Transverse colon (tissue), 4 donors: ENCODE results near the gene GPBP1L1. TPM values are rescaled to one million over a fixed set of nuclear protein-coding genes. Genes with fewer than 3 reads are reported as not detected.
A peak's percentile ranks its signal among the peaks of the same experiment; 100 is the strongest.

ENCODE experiments used
- DNase-seq: peaks from one replicate; pipeline ENCODE4 v3.0.0-alpha.2; 2019
- H3K27ac ChIP-seq, 4 donors: fragments of 200-600 bp; sonication (generic); 2 replicates each; pipeline ENCODE4 v1.5.1; 2016 to 2018; ENCODE audit warnings: inconsistent platforms in 4 of 4
- H3K27me3 ChIP-seq: fragments of 200-600 bp; sonication (generic); 2 replicates; pipeline ENCODE4 v1.5.1; 2017; ENCODE audit warnings: inconsistent platforms
- H3K36me3 ChIP-seq, 4 donors: fragments of 200-600 bp; sonication (generic); 2 replicates each; pipeline ENCODE4 v1.5.1; 2017 to 2019; ENCODE audit warnings: inconsistent platforms in 4 of 4
- H3K4me1 ChIP-seq, 4 donors: fragments of 200-600 bp; sonication (generic); 2 replicates each; pipeline ENCODE4 v1.5.1; 2017 to 2020; ENCODE audit warnings: inconsistent platforms in 4 of 4
- H3K4me3 ChIP-seq, 4 donors: fragments of 200-600 bp; sonication (generic); 1 replicate in 1 of 4; 2 replicates in 3 of 4; pipeline versions ENCODE4 v1.5.1 to v1.6.1; 2017 to 2019; ENCODE audit warnings: inconsistent platforms in 4 of 4
- H3K9me3 ChIP-seq, 2 donors: fragments of 200-600 bp; sonication (generic); 2 replicates each; pipeline ENCODE4 v1.5.1; 2017 to 2019; ENCODE audit warnings: inconsistent platforms in 2 of 2
- CTCF ChIP-seq, 5 experiments: fragments of 200-600 bp in 3 of 5; fragments of 450-650 bp in 2 of 5; sonication (generic) in 3 of 5; IDR thresholded peaks; 1 replicate in 2 of 5; 2 replicates in 3 of 5; pipeline ENCODE4 v1.5.1; 2016 to 2017; ENCODE audit warnings: antibody characterized with exemption in 5 of 5, inconsistent platforms in 3 of 5, mild to moderate bottlenecking in 2 of 5, moderate library complexity in 1 of 5
- EP300 ChIP-seq: sonication (generic); formaldehyde crosslinking; IDR thresholded peaks from one replicate; pipeline ENCODE4 v1.6.1; 2017; ENCODE audit warnings: antibody characterized with exemption, low read depth
- POLR2A ChIP-seq: fragments of 450-650 bp; IDR thresholded peaks from one replicate; pipeline ENCODE4 v1.6.1; 2016; ENCODE audit warnings: antibody characterized with exemption, mild to moderate bottlenecking, moderate library complexity
- POLR2AphosphoS5 ChIP-seq, 3 donors: sonication (generic); formaldehyde crosslinking; IDR thresholded peaks; one replicate each; pipeline ENCODE4 v1.6.1; 2016; ENCODE audit warnings: antibody characterized with exemption in 3 of 3
- whole genome bisulfite sequencing, 2 donors: methylation state at CpG; one replicate each; pipeline ENCODE4 v1.1.5; 2018; ENCODE audit warnings: low coverage in 1 of 2; 5-methylcytosine and 5-hydroxymethylcytosine counted together
- in situ Hi-C, 4 donors: fragments of 200-750 bp; cut with MboI; loops; one replicate each; pipeline versions ENCODE4 v1.15.0 to v1.15.1; 2017; ENCODE audit warnings: low sequenced_read_pairs in 3 of 4, low pct_ligation_motif_present in 1 of 4, low pct_unique_long_range_greater_than_20kb in 1 of 4
- intact Hi-C: fragments of 100-400 bp; cut with DNase I; formaldehyde crosslinking; loops from one replicate; pipeline ENCODE4 v1.15.1; 2023; ENCODE audit warnings: low total_unique reads
- total RNA-seq, 4 donors: library from RNA; depleted of rRNA; stranded (reverse); fragments of >200 nt; gene quantifications; one replicate each; pipeline ENCODE4 v1.1.0, GENCODE V29; 2016

GPBP1L1 gene
- total RNA-seq, 4 donors from 2014 or later = 162 to 284 (median 222) TPM

- DNase-seq = peak; percentile 85
- H3K9me3 ChIP-seq = no peaks in the 10 kb centered on the region
- peaks cover 0 to 7% (median 2%) of the 10 kb centered on the region in 4 donors for H3K36me3 ChIP-seq
- no peak for TF ChIP-seq POLR2A
- peak; percentile 20 to 73 (median 41) for TF ChIP-seq CTCF (IDR thresholded peaks at IDR 0.05)
- no peak for TF ChIP-seq EP300
- peak; percentile 34 to 72 (median 62) for TF ChIP-seq POLR2AphosphoS5 (IDR thresholded peaks at IDR 0.05)
- intact Hi-C loops (no loop called here), in situ Hi-C loops (no loop called here)
- peak within 1 kb of the TSS; percentile 46 to 89 (median 73) for H3K4me3 ChIP-seq
- H3K27me3 ChIP-seq = no peaks in the 10 kb centered on the region
- H3K27ac ChIP-seq = peak within 1 kb of the TSS; percentile 97 to 100 (median 98)
- H3K4me1 ChIP-seq = peaks cover 6 to 38% (median 28%) of the 10 kb centered on the region in 4 donors
- 1 to 7% methylated on average over 4 to 24 of the region's 24 CpGs for WGBS, 2 donors
These were observed 1.7 kb upstream of the GPBP1L1 start, which contains the start of gene TMEM69 for GRCh38 chr1:45687754-45688740. TSS of gene TMEM69 (plus strand) at chr1:45688181. CDS start at chr1:45691069, 2,888 bp downstream.

GRCh38 chr1:45687014-45687753 lies 851 bp upstream of the GPBP1L1 start:
- Histone ChIP-seq H3K4me3 (peak overlapping the region; percentile 78 to 99 (median 92)), H3K27me3 (no peaks in the 10 kb centered on the region), H3K36me3 (no peaks in the 10 kb centered on the region), H3K4me1 (peaks cover 14 to 47% (median 36%) of the 10 kb centered on the region in 4 donors), H3K27ac (peak overlapping the region; percentile 97 to 100 (median 98)), H3K9me3 (no peaks in the 10 kb centered on the region)
- intact Hi-C loops (no loop called here), in situ Hi-C loops (no loop called here)
- TF ChIP-seq POLR2AphosphoS5 (IDR thresholded peaks at IDR 0.05) (peak; percentile 85 to 97 (median 97)), EP300 (no peak), POLR2A (peak; percentile 91)
- DNase-seq = peak; percentile 98
- 0 to 1% methylated on average over 5 to 44 of the region's 44 CpGs for WGBS, 2 donors

- TF ChIP-seq EP300 = no peak
- peak in 1 of 5 experiments; percentile 17 for TF ChIP-seq CTCF (IDR thresholded peaks at IDR 0.05)
- TF ChIP-seq POLR2A = no peak
- H3K9me3 ChIP-seq = no peaks in the 10 kb centered on the region
- H3K36me3 ChIP-seq = no peaks in the 10 kb centered on the region
- intact Hi-C loops = no loop called here
- peak overlapping the region; percentile 97 to 100 (median 98) for H3K27ac ChIP-seq
- in situ Hi-C loops = no loop called here
- 1% methylated on average over 27 of the region's 27 CpGs; no CpG with 5 or more reads in 1 of the 2 donors for WGBS, 2 donors
- H3K4me1 ChIP-seq = peaks cover 15 to 59% (median 49%) of the 10 kb centered on the region in 4 donors
- no peaks in the 10 kb centered on the region for H3K27me3 ChIP-seq
- peak overlapping the region; percentile 78 to 99 (median 92) for H3K4me3 ChIP-seq
- peak; percentile 72 for DNase-seq
These were observed 382 bp downstream of the GPBP1L1 start for GRCh38 chr1:45686015-45686287.

GRCh38 chr1:45685308-45686014 lies 872 bp downstream of the GPBP1L1 start:
- H3K9me3 ChIP-seq = no peaks in the 10 kb centered on the region
- DNase-seq = no peak
- in situ Hi-C loops = no loop called here
- H3K27me3 ChIP-seq = no peaks in the 10 kb centered on the region
- intact Hi-C loops = no loop called here
- H3K36me3 ChIP-seq = no peaks in the 10 kb centered on the region
- H3K27ac ChIP-seq = peak overlapping the region; percentile 97 to 100 (median 98)
- peaks cover 15 to 64% (median 54%) of the 10 kb centered on the region in 4 donors for H3K4me1 ChIP-seq
- WGBS, 2 donors = 0 to 1% methylated on average over 13 of the region's 13 CpGs
- TF ChIP-seq CTCF (IDR thresholded peaks at IDR 0.05) (no peak), EP300 (no peak), POLR2A (no peak), POLR2AphosphoS5 (IDR thresholded peaks at IDR 0.05) (no peak)
- H3K4me3 ChIP-seq = peak overlapping the region; percentile 78 to 99 (median 92)
